ENCODE measurements around the gene CHFR.
"Not testable (repeated sequence)": the region's sequence is repeated elsewhere in the genome, so short reads cannot be mapped to it uniquely, and the experiment has no call there.

CHFR gene

DNA sequence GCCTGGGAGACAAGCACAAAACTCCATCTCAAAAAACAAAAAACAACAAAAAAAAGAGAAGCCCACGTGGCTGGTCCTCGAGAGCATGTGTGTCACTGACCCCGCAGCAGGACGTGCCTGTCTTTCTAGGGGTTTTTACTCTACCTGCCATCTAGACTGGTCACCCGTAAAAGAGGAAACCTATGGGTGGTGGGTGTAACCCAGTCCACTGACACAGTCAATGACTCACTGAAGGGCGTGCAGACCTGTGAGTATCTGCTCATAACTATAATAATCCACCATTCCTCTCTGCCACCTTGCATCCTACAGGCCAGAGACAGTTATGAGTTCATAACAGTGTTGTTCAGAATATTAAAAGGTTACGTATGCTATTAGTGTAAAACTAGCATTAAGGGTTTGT, 63.4 kb downstream of the CHFR start:
- Histone ChIP-seq H3K36me3 (peaks cover 54 to 83% (median 63%) of the 10 kb centered on the region in 11 experiments), H3K4me1 (peaks cover 34 to 66% (median 56%) of the 10 kb centered on the region in 10 experiments)
- no peak for TF ChIP-seq Cebpa-rat (IDR thresholded peaks at IDR 0.05)

DNA sequence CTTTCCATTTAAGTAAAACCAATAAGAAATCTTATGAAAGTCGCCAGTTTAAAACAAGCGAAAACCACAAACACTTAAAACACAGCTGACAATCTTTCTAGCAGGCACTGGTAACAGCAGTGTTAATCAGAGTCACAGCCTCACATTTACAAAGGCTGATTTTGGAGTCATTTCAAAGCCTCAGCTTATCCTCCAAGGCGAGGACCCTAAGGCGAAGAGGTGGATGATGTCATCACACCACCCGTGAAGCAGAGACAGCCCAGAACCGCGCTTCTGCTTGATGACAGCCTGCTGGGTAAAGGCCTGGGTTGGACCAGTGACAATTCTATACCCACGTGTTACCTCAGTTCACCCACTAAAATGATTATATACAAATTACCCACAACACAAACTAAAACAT, 68.8 kb downstream of the CHFR start:
- H3K9me3 ChIP-seq (replicated peaks in 1 of 11): no peaks in the 10 kb centered on the region
- H3K9ac ChIP-seq: peak overlapping the region in 4 of 11 experiments; percentile 27 to 84 (median 78); a peak in 5 of 22 replicates
- peaks cover 14 to 43% (median 40%) of the 10 kb centered on the region in 10 experiments for H3K4me1 ChIP-seq
- H3K27me3 ChIP-seq: no peaks in the 10 kb centered on the region
- H3K4me3 ChIP-seq: no peak overlapping the region
- TF ChIP-seq Cebpa-rat (IDR thresholded peaks at IDR 0.05): no peak
- peak overlapping the region in 8 of 11 experiments; percentile 80 to 95 (median 88); a peak in 11 of 22 replicates for H3K27ac ChIP-seq
- H4K20me1 ChIP-seq: peaks cover 0 to 80% (median 14%) of the 10 kb centered on the region in 11 experiments; a peak in 16 of 22 replicates
- H3K4me2 ChIP-seq: peak overlapping the region in 8 of 11 experiments; percentile 77 to 91 (median 80); a peak in 10 of 22 replicates
- H3K36me3 ChIP-seq: peaks cover 66 to 91% (median 71%) of the 10 kb centered on the region in 11 experiments

More for the DNA sequence above, 63.4 kb downstream of the CHFR start:
- Histone ChIP-seq H3K9me3 (replicated peaks in 1 of 11) (no peaks in the 10 kb centered on the region), H4K20me1 (peaks cover 29 to 88% (median 54%) of the 10 kb centered on the region in 11 experiments; a peak in 18 of 22 replicates), H3K9ac (peak overlapping the region in 1 of 11 experiments; percentile 0; a peak in 2 of 22 replicates), H3K27me3 (no peaks in the 10 kb centered on the region), H3K4me3 (no peak overlapping the region), H3K4me2 (0 out of 22 replicates have a peak overlapping the region, but pooled peaks of 1 of the 11 experiments have one; percentile 15), H3K27ac (no peak overlapping the region)

DNA sequence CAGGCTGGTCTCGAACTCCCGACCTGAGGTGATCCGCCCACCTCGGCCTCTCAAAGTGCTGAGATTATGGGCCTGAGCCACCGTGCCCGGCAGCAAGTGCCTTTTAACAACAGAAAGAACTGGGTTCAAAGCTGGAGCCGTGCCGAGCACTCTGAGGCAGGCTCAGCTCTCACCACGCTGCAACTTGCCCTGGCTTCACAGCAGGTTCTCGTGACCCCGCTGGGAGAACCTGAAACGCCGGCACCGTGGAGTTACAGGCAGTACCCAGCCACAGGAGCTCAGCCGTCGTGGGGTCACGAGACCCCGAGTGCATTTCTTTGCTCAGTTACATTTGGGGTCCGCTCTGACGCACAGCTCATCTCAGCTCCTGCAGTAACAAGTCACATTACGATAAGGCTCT, 73.2 kb downstream of the CHFR start:
- Histone ChIP-seq H3K4me3 (no peak overlapping the region), H3K36me3 (peaks cover 79 to 89% (median 84%) of the 10 kb centered on the region in 11 experiments), H4K20me1 (peaks cover 0 to 51% (median 9%) of the 10 kb centered on the region in 11 experiments; a peak in 13 of 22 replicates), H3K4me2 (no peak overlapping the region), H3K27ac (no peak overlapping the region), H3K9ac (no peak overlapping the region), H3K27me3 (no peaks in the 10 kb centered on the region), H3K9me3 (replicated peaks in 1 of 11) (peaks cover 0 to 27% (median 15%) of the 10 kb centered on the region in 11 experiments; a peak in 16 of 22 replicates), H3K4me1 (peaks cover 0 to 13% (median 11%) of the 10 kb centered on the region in 10 experiments; a peak in 17 of 20 replicates)
- TF ChIP-seq Cebpa-rat (IDR thresholded peaks at IDR 0.05): no peak

DNA sequence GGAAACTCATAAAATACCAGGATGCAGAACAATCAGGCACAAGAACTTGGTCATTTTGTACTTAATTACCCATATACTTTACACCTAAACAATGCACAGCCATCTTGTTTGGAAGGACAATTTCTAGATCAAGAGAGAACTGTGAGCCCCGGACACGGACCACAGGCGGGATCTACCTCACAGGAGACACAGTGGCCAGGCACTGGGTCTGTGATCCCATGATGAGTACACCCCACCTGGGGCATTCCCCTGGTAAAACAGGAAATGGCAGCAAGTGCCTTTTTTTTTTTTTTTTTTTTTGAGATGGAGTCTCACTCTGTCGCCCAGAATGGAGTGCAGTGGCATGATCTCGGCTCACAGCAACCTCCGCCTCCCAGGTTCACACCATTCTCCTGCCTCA, 74.0 kb downstream of the CHFR start:
- Histone ChIP-seq H3K4me3 (no peak overlapping the region), H3K27me3 (no peaks in the 10 kb centered on the region), H3K4me1 (peaks cover 0 to 5% (median 3%) of the 10 kb centered on the region in 10 experiments; a peak in 9 of 20 replicates), H3K4me2 (no peak overlapping the region), H3K9me3 (replicated peaks in 1 of 11) (peaks cover 0 to 27% (median 15%) of the 10 kb centered on the region in 11 experiments; a peak in 16 of 22 replicates), H3K36me3 (peaks cover 75 to 88% (median 81%) of the 10 kb centered on the region in 11 experiments), H3K27ac (no peak overlapping the region), H3K9ac (no peak overlapping the region), H4K20me1 (peaks cover under 1 to 50% (median 13%) of the 10 kb centered on the region in 11 experiments; a peak in 14 of 22 replicates)
- TF ChIP-seq Cebpa-rat (IDR thresholded peaks at IDR 0.05): no peak

DNA sequence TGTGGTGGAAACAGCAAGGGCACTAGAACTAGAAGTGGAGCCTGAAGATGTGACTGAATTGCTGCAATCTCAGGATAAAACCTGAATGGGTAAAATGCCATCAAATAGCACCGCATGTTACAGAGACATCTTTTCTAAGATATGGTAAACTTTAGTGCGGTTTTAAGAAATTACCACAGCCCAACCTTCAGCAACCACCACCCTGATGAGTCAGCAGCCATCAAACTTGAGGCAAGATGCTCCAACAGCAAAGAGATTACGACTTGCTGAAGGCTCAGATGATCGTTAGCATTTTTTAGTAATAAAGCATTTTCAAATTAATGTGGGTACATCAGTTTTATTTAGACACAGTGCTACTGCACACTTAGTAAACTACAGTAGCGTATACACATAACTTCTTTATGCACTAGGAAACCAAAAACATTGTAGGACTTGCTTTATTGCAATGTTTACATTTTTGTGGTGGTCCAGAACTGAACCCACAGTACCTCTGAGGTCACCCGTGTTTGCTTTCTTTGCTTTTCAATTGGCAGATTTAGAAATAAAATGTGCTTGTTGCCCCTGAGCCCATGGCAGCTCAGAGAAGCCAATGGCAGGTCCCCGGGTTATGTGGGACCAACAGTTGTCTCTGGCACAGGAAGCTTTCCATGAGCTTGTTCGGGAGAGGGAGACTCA, 74.6 kb downstream of the CHFR start:
- no peak overlapping the region for H3K27ac ChIP-seq
- no peak overlapping the region for H3K4me3 ChIP-seq
- H3K36me3 ChIP-seq: peaks cover 76 to 88% (median 82%) of the 10 kb centered on the region in 11 experiments

DNA sequence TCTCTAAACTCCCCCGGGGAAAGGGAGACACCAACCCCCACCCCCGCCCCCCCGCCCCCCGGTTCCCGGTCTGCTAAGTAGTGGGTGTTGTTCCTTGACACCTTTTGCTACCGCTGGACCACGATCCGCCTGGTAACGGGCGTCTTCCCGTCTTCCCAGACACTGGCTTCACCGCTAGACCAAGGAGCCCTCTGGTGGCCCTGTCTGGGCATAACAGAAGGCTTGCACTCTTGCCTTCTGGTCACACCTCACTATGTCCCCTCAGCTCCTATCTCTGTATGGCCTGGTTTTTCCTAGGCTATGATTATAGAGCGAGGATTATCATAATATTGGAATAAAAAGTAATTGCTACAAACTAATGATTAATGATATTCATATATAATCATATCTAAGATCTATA, 78.0 kb downstream of the CHFR start:
- peaks cover 77 to 92% (median 85%) of the 10 kb centered on the region in 11 experiments for H3K36me3 ChIP-seq

More for the DNA sequence above, 74.6 kb downstream of the CHFR start:
- Histone ChIP-seq H3K4me1 (0 out of 20 replicates have a peak, but pooled peaks cover 0 to 3% (median 0%) of the 10 kb centered on the region in 10 experiments), H3K9me3 (replicated peaks in 1 of 11) (peaks cover 0 to 27% (median 15%) of the 10 kb centered on the region in 11 experiments; a peak in 16 of 22 replicates), H3K4me2 (no peak overlapping the region), H3K9ac (no peak overlapping the region), H4K20me1 (peaks cover 3 to 51% (median 12%) of the 10 kb centered on the region in 11 experiments; a peak in 15 of 22 replicates), H3K27me3 (no peaks in the 10 kb centered on the region)
- TF ChIP-seq Cebpa-rat (IDR thresholded peaks at IDR 0.05): no peak

DNA sequence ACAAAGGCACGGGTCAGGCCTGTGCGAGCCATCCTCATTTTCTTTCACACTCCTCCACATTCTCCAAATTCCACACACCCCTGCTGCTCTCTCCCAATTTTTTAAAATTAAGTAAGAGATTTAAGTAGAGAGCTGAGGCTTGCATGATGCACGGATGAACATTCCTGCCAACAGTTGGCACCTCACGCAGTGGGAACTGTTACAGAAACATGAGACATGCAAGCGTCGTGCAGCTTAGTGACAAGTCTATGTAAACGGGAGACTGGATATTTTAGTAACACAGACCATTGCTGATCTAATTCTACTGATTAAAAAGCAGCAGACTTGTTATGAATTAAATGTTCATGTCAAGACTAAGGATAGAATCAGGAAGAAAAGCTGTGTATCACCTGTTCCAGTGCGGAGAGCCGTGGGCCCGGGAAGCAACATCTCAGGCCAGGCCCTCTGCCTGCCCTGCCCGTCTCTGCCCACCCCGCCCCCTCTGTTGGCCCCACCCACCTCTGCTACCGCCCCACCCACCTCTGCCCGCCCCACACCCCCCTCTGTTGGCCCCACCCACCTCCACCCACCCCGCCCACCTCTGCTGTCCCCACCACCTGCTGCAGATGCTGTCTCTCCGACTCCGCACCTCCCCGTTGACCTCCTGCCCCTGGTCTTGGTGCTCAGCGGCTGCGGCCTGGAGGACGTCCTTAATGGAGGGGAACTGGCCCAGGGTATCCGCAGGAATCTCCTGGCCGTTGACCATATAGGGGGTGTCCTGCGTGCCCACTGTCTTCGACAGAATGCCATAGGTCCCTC, 79.9 kb downstream of the CHFR start:
- H3K27me3 ChIP-seq: no peaks in the 10 kb centered on the region
- H3K4me2 ChIP-seq: no peak overlapping the region
- peaks cover 79 to 92% (median 87%) of the 10 kb centered on the region in 11 experiments for H3K36me3 ChIP-seq

More for the DNA sequence above, 78.0 kb downstream of the CHFR start:
- H3K27me3 ChIP-seq, H3K4me2 ChIP-seq, H3K27ac ChIP-seq, H3K4me1 ChIP-seq, H3K9ac ChIP-seq, H3K4me3 ChIP-seq: not testable (repeated sequence)
- H4K20me1 ChIP-seq: peaks cover 29 to 63% (median 40%) of the 10 kb centered on the region in 11 experiments; a peak in 20 of 22 replicates
- peaks cover 0 to 27% (median 15%) of the 10 kb centered on the region in 11 experiments; a peak in 16 of 22 replicates for H3K9me3 ChIP-seq (replicated peaks in 1 of 11)

DNA sequence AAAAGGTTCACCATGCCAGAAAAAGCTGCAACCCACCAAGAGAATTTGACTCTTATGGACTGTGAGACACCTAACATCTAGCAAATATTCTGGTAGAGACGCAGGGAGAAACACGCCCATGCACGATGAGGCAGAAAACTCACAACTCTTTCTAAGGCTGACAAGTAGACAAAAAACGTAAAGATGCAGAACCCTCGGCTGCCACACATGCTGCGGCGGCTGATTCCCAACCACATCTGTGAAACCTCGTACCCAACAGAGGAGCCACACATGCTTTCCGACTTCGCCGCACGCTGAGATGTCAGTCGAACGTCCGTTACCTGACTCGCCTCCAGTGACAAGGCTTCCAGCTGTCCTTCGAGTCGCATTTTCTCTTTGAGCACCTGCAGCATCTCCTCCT, 80.5 kb downstream of the CHFR start:
- H3K27ac ChIP-seq: no peak overlapping the region
- H3K4me1 ChIP-seq: no peaks in the 10 kb centered on the region
- peaks cover 37 to 75% (median 55%) of the 10 kb centered on the region in 11 experiments; a peak in 20 of 22 replicates for H4K20me1 ChIP-seq
- peaks cover 0 to 14% (median 10%) of the 10 kb centered on the region in 11 experiments; a peak in 16 of 22 replicates for H3K9me3 ChIP-seq (replicated peaks in 1 of 11)
- no peak for TF ChIP-seq Cebpa-rat (IDR thresholded peaks at IDR 0.05)
- H3K27me3 ChIP-seq: no peaks in the 10 kb centered on the region
- no peak overlapping the region for H3K4me2 ChIP-seq
- no peak overlapping the region for H3K4me3 ChIP-seq
- no peak overlapping the region for H3K9ac ChIP-seq
- peaks cover 79 to 92% (median 87%) of the 10 kb centered on the region in 11 experiments for H3K36me3 ChIP-seq

More for the DNA sequence above, 79.9 kb downstream of the CHFR start:
- Histone ChIP-seq H3K27ac (no peak overlapping the region), H3K9me3 (replicated peaks in 1 of 11) (peaks cover 0 to 20% (median 14%) of the 10 kb centered on the region in 11 experiments; a peak in 16 of 22 replicates), H3K4me1 (no peaks in the 10 kb centered on the region), H3K4me3 (no peak overlapping the region), H3K9ac (no peak overlapping the region), H4K20me1 (peaks cover 37 to 69% (median 55%) of the 10 kb centered on the region in 11 experiments; a peak in 20 of 22 replicates)
- no peak for TF ChIP-seq Cebpa-rat (IDR thresholded peaks at IDR 0.05)
